OCI-LY1 (cell line): ENCODE results near the gene SLC25A44.
A peak's percentile ranks its signal among the peaks of the same experiment; 100 is the strongest.

Source experiments
- H2AFZ ChIP-seq: fragments of 200-600 bp; sonication (generic), shearing (Covaris generic); 2 replicates; pipeline ENCODE4 v1.6.0; 2014; ENCODE audit warnings: antibody characterized with exemption, mild to moderate bottlenecking, low read length
- H3F3A ChIP-seq: fragments of 200-600 bp; sonication (generic), shearing (Covaris generic); 2 replicates; pipeline ENCODE4 v1.6.0; 2014; ENCODE audit warnings: mild to moderate bottlenecking, antibody characterized with exemption, low read length, moderate library complexity; ENCODE audit not compliant: insufficient read depth
- H3K27ac ChIP-seq: fragments of 200-600 bp; sonication (generic); 2 replicates; pipeline ENCODE4 v1.5.1; 2014; ENCODE audit warnings: low read length, mixed run types, mild to moderate bottlenecking, low read depth; ENCODE audit not compliant: poor library complexity, severe bottlenecking
- H3K27me3 ChIP-seq: fragments of 200-600 bp; sonication (generic); 2 replicates; pipeline ENCODE4 v1.6.0; 2014; ENCODE audit warnings: antibody characterized with exemption, mild to moderate bottlenecking, low read length, moderate library complexity; ENCODE audit not compliant: insufficient read depth
- H3K36me3 ChIP-seq: fragments of 200-600 bp; sonication (generic); 2 replicates; pipeline ENCODE4 v1.6.1; 2014; ENCODE audit warnings: mild to moderate bottlenecking, antibody characterized with exemption, low read length, moderate library complexity, mixed read lengths; ENCODE audit not compliant: insufficient read depth
- H3K4me1 ChIP-seq: fragments of 200-600 bp; sonication (generic); 2 replicates; pipeline ENCODE4 v1.5.1; 2014; ENCODE audit warnings: mild to moderate bottlenecking, low read length, moderate library complexity; ENCODE audit not compliant: insufficient read depth, severe bottlenecking
- H3K4me2 ChIP-seq: fragments of 200-600 bp; sonication (generic), shearing (Covaris generic); 2 replicates; pipeline ENCODE4 v1.6.1; 2014; ENCODE audit warnings: low read length
- H3K4me3 ChIP-seq: fragments of 200-600 bp; sonication (generic); 2 replicates; pipeline ENCODE4 v1.5.1; 2014; ENCODE audit warnings: low read length, low read depth, mild to moderate bottlenecking, mixed read lengths; ENCODE audit not compliant: poor library complexity, severe bottlenecking
- H3K79me2 ChIP-seq: fragments of 200-600 bp; shearing (Covaris generic); 2 replicates; pipeline ENCODE4 v1.6.1; 2016; ENCODE audit warnings: mixed run types, low read length, mixed read lengths; ENCODE audit not compliant: insufficient read depth
- H3K9ac ChIP-seq: fragments of 200-600 bp; sonication (generic), shearing (Covaris generic); 2 replicates; pipeline ENCODE4 v1.6.1; 2014; ENCODE audit warnings: mild to moderate bottlenecking, low read length, mixed read lengths
- H3K9me2 ChIP-seq: fragments of 200-600 bp; sonication (generic), shearing (Covaris generic); 2 replicates; pipeline ENCODE4 v1.6.1; 2014; ENCODE audit warnings: low read depth, mild to moderate bottlenecking, low read length, mixed read lengths
- H3K9me3 ChIP-seq: fragments of 200-600 bp; shearing (Covaris generic); 2 replicates; pipeline ENCODE4 v1.6.1; 2014; ENCODE audit warnings: low read length, mixed read lengths
- H4K20me1 ChIP-seq: fragments of 200-600 bp; sonication (generic), shearing (Covaris generic); 2 replicates; pipeline ENCODE4 v1.6.0; 2016; ENCODE audit warnings: mild to moderate bottlenecking, low read length; ENCODE audit not compliant: insufficient read depth
- CTCF ChIP-seq: fragments of 200-600 bp; sonication (generic), shearing (Covaris generic); IDR thresholded peaks from 2 replicates; pipeline ENCODE4 v1.5.1; 2017; ENCODE audit warnings: mild to moderate bottlenecking, antibody characterized with exemption, low read length, moderate library complexity, mixed read lengths
- EZH2 ChIP-seq: fragments of 200-600 bp; sonication (generic), shearing (Covaris generic); IDR thresholded peaks from 2 replicates; pipeline ENCODE4 v1.8.0; 2017; ENCODE audit warnings: borderline replicate concordance, mixed run types, mild to moderate bottlenecking, antibody characterized with exemption, low read length, moderate library complexity, mixed read lengths

The SLC25A44 gene

GRCh38 chr1:156146020-156146768 lies 47.7 kb upstream of the SLC25A44 start:
- Histone ChIP-seq H3K9ac (peak overlapping the region; percentile 32; the same call in 1 of the 2 replicates), H3K79me2 (no peaks in the 10 kb centered on the region), H3K36me3 (no peaks in the 10 kb centered on the region), H4K20me1 (no peaks in the 10 kb centered on the region), H3K4me2 (peak overlapping the region; percentile 54), H3K9me3 (no peaks in the 10 kb centered on the region), H2AFZ (no peak overlapping the region), H3K4me3 (peak overlapping the region; percentile 18), H3K9me2 (no peaks in the 10 kb centered on the region), H3K27me3 (no peaks in the 10 kb centered on the region), H3F3A (no peaks in the 10 kb centered on the region), H3K27ac (peak overlapping the region; percentile 68), H3K4me1 (peaks cover 54% of the 10 kb centered on the region)
- TF ChIP-seq EZH2 (no peak), CTCF (peak; percentile 80)

GRCh38 chr1:156146769-156147405 lies 47.0 kb upstream of the SLC25A44 start:
- Histone ChIP-seq H3F3A (no peaks in the 10 kb centered on the region), H3K36me3 (no peaks in the 10 kb centered on the region), H3K9me2 (no peaks in the 10 kb centered on the region), H3K4me3 (peak overlapping the region; percentile 6), H3K27ac (peak overlapping the region; percentile 68), H4K20me1 (no peaks in the 10 kb centered on the region), H3K4me2 (peak overlapping the region; percentile 54), H3K9ac (peak overlapping the region; percentile 32; the same call in 1 of the 2 replicates), H3K4me1 (peaks cover 61% of the 10 kb centered on the region), H2AFZ (no peak overlapping the region), H3K27me3 (no peaks in the 10 kb centered on the region), H3K9me3 (no peaks in the 10 kb centered on the region), H3K79me2 (no peaks in the 10 kb centered on the region)
- no peak for TF ChIP-seq EZH2
- no peak for TF ChIP-seq CTCF

- TF ChIP-seq CTCF (no peak), EZH2 (no peak)
- Histone ChIP-seq H3K27ac (peak overlapping the region; percentile 93), H3K79me2 (no peaks in the 10 kb centered on the region), H3K9me3 (no peaks in the 10 kb centered on the region), H3K4me3 (no peak overlapping the region), H3K27me3 (no peaks in the 10 kb centered on the region), H3K4me1 (peaks cover 74% of the 10 kb centered on the region), H3K9me2 (no peaks in the 10 kb centered on the region), H4K20me1 (no peaks in the 10 kb centered on the region), H2AFZ (peak overlapping the region; percentile 22; the same call in 1 of the 2 replicates), H3F3A (no peaks in the 10 kb centered on the region), H3K4me2 (peak overlapping the region; percentile 38), H3K36me3 (no peaks in the 10 kb centered on the region), H3K9ac (peak overlapping the region; percentile 16; the same call in 1 of the 2 replicates)
These were observed 45.7 kb upstream of the SLC25A44 start for GRCh38 chr1:156148216-156148615.
